HG03439 (cell line): ENCODE data around the gene CNTN5.
"Not testable (repeated sequence)": the region's sequence is repeated elsewhere in the genome, so short reads cannot be mapped to it uniquely, and the experiment has no call there.

Experiments used
- ATAC-seq: cut with Tn5 transposase; IDR thresholded peaks from one replicate; pipeline ENCODE4 v1.9.1; 2021; ENCODE audit warnings: mild to moderate bottlenecking, moderate library complexity; ENCODE audit not compliant: unreplicated experiment

Gene CNTN5

DNA sequence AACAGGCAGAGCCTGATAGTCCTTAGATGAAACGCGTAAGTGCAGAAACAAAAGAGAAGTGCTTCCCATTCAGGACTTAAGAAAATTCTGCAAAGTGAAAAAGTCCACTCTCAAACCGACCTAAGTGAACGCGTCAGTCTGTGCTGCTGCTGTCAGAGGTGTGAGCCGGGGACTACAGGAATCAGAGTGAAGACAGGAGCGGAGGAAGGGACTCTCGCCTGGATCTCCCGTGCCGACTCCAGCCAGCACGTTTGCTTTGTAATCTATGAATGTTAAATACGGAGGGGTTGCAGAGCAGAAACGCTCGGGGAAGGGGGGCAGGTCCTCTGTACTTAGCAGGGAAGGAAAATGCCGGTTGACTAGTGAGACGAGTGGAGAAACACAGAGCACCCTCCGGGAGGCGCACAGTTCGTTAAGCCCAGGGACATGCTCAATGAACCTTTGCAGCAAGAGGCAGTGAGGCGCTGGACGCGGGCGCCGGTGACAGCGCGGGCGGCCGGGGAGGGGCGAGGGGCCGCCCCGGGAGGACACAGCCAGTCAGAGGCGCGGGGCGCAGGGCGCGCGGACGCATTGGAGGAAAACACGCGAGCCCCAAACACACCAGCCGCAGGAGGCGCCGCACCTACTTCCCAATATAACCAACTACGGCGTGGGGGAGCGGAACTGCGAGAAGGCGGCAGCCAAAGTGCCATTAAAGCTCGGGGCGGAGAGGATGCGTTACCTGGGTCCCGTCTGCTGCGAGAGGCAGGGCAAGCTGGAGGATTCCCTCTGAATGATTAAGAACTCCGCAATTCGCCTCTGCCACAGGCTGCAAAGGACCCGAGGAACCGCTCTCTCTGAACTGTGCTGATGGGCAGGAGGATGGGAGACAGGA, at the start of gene CNTN5:
Gene CNTN5, plus strand, starts transcription at position 598 of the 874 bp plus-strand sequence.
- ATAC-seq: no peak

DNA sequence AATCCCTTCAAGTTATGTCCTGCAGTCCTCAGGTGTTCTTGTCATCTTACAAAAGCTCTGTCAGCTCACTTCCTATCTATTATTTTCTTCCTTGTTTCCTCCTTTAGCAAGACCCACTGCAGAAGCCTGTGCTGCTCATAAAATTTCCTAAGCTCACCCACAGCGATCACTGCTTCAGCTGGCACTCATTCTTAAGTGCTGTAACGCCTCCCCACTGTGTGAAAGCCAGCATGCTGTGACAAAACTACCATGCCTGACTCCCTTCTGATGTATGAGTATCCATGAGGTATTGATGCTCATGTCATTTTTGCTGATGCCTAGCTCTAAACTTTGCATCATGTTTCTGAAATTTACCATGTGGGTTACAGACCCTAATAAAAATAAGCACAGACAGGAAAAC, 41.5 kb upstream of the CNTN5 start:
- no peak for ATAC-seq

DNA sequence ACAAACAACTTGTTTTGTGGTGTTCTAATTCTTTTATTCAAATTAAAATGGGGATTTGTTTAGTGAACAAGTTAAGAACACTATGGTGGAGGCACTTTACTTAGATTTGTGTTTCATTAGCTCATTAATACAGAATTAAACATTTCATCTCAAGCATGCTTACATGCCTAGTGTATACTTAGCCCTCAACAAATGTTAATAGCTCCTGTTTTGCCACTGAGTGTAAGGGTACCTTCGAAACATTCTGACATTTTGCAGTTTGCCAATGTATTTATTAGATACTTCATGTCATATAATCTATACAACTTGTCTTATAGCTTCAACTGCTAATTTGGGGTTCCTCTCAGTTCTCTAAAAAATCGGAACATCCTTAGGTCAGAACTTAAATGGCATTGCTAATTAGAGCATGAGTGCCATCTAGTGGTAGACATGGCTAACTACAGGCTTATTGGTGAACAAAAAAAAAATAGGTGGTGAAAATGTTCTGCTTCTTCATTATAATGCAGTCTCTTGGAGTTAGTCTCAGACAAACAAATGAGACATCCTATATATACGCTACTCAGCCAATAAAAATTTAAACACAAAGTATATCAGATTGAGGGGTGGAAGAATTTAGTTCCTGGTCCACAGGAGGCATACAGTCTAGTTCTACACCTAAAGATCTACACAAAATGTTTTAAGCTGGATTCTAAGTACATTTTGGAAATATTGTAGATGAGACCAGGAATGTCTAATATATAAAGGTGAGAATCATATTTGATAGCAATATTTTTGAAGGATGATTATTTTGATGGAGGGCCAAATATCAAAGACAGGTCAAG, 4.9 kb upstream of the CNTN5 start:
- ATAC-seq: peak; percentile 57

DNA sequence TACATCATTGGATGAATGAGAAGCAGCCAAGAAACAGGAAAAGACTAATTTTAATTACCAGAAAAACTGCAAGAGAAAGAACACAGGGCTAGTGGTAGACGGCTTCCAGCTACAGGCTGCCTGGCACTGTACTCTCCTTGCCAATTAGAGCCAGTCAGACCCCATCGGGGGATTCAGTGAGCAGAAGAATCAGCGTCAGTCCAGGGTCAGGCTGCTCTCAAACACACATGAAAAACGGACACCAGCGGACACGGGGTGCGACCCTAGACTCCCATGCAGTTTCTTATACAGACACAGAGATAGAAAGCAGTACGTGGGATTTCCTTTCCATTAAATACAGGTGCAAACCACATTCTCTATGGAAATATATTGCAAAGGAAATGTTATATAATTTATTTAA, 1.1 kb upstream of the CNTN5 start:
- ATAC-seq: no peak

DNA sequence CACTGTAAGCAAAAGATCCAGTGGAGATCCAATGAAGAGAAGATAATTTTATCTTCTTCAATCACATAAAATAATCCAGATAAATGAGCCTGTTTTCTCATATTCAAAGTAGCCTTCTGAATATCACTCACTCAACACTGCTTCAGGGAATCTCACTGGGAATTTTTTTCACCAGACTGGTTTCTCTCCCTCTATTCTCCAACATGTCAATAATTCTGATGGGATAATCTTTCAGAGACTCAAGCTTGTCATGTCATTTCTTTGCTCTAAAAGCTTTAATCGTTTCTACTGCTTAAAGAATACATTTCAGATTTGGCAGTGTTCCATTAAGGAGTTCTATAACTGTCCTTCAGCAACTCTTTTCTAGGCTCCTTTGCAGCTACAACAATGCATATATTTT, 16.3 kb downstream of the CNTN5 start:
- ATAC-seq: no peak

DNA sequence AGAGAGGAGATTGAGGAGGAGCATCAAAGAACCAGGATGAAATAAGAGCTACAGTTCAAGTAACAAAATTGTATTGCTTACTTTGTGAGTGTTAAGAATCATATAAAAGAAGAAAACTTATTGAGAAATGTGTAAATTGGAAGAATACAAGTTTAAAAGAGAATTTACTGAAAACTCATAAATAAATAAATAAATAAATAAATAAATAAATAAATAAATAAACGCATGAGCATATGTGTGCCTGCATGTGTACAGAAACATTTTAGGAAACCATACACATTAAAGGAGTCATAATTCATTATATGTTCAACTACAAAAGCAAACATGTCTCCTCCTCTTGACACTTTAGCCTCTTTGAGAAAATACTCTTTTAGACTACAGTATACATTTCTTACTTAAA, 42.6 kb downstream of the CNTN5 start:
- no peak for ATAC-seq

DNA sequence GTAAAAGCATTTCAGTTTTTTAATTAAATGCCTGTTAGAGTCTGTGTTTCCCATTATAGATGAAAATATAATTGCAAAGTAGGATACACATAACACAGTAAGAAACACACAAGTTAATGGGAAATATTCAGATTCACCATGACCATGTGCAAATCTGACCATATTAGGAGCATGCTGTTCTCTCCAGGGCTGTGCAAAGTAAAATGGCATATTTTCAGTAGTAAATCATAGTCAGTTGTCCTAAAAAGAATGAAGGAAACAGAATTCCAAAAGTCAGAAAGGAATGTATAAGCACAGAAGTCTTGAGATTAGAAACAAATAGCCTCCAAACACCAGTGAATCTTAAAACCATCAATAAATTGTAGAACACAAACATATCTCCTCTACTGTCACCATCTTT, 44.4 kb downstream of the CNTN5 start:
- no peak for ATAC-seq

DNA sequence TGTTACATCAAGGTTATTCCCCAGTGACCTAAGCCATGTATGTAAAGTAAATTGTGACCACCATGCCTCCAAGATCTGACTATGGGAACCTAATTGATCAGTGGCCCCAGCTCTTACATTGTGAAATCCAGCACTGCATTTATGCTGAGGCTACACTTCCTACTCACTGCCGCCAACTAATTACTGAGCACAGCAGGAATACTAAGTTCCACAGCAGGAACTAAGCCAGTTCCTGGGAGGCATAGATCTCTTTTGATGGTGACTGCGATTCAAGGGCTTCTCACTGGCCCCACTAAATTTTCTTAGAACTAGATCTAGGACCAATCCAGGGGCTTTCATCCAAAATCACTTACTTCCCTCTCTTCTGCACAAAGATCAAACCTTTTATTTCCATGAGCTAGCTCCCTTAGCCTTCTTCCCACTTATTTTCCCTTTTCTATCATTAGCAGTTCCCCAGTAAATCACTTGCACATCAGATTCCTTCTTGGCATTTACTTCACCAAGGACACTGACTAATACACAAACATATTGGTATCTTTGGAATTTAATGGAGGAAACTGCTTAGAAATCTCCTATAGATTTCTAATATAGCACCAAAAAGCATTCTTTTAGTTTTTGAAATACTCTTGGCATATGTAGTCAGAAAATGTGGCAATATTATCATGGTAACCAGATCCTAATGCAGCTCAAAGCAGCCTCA, 46.0 kb downstream of the CNTN5 start:
- ATAC-seq: no peak

DNA sequence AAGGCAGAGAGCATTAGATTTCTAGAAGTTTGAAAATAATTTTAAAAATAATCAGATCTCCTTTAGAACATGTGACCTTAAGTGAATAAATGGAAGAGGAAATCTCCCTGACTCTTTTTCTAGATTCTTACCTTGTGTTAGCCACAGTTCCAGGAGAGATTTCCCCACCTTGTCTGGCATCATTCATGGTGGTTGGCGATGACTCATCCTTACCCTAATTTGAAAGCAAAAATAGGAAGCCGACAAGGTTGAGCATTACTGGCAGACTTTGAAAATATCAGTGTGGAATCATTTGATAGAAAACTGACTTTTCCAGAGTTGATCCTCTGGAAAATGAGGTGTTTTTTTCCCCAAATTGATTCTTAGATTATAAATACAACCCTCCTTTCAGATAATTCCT, 48.1 kb downstream of the CNTN5 start:
- ATAC-seq: no peak

DNA sequence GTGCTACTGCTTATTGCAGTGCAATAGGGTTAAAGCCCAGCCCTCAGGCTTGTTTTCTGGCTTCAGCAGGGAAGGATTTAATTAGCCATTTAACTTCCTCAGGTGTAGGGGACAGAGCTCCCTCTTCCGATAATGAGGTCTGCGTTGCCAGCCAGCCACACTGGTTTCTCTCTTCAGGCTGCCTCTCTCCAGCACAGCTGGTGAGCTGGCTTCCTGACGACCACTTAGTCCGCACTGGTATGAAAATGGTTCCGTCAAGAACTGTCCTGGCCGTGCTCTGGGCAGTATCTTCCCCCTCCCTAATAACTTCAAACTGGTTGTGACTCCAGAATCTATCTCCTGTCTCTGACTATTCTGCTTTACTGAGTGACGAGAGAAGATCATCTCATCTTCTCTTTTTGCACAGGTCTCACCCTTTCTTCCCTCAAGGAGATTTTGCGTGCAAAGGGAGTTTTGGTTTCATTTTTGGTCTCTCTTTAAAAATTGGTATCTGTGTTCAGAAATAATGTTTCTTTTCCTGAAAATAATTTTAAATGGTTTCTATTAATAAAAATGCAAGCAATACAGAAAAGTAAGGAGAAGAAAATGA, 49.2 kb downstream of the CNTN5 start:
- peak; percentile 76 for ATAC-seq

DNA sequence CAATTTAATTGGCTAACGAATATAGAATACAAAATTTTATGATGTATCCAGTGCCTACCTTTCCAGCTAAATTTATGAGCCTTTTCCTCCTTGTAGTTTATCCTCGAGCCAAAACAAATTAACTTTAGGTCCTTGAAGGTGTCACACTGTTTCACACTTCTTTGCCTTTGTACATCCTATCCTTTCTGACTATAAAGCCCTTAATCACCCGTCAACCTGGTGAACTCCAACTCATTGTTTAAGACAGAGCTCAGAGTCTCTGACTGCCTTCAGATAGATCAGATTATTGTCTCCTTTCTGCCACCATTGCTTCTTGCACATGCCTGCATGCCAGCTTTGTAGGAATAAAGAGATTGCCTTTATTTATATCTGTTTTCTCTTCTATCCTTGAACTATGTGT, 58.8 kb downstream of the CNTN5 start:
- no peak for ATAC-seq

DNA sequence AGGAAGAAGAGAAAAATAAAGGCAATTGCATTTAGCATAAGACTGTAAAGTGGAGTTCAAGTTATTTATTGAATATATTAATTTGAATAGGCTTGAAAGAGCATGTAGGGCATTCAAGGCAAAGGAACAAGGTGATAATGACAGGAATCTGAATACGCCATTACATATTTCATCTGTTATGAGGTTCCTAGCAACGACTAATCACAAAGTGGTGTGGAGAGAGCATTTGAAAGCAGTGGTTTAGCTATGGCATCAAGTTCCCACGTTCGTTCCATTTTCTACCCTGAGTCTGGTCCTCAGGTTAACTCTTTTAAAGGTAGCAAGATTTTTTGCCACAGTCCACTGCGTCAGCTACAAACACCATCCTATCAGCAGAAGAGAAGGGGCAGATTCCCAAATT, 59.4 kb downstream of the CNTN5 start:
- ATAC-seq: no peak

DNA sequence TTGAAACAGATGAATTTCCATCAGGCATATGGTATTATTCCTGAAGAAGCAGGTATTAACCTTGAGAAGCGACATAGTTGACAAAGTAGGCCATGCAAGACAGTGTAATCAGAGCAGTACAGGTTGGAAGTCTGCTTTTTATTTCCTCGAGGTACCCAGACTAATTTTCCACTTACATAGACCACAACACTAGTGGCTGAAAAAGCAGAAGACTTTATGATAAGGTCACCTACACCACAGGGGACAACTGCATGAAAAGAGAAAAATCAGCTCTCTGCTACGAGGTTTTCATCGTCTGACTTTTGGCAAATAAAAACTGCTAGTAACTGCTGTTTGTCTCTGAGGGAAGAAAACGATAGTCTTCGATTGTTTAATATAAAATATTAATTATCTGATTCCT, 77.5 kb downstream of the CNTN5 start:
- peak; percentile 18 for ATAC-seq

DNA sequence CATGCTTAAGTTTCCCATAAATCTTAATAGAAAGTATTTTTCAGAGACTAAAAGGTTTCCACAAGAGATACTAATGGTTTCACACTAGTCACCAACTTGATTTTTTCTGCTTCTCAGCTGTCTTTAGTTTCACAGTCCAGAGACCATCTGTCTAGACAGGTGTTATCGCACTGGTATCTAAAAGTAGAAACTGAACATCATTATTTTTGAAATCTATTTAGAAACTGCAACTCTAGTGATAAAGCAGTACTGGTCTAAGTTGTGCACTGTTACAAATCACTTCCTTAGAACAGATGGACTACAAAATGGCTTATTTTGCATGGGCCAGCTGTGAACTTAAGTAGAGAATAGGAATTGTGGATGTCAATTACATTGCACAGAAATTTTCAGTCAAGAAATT, 78.0 kb downstream of the CNTN5 start:
- ATAC-seq: peak; percentile 94

DNA sequence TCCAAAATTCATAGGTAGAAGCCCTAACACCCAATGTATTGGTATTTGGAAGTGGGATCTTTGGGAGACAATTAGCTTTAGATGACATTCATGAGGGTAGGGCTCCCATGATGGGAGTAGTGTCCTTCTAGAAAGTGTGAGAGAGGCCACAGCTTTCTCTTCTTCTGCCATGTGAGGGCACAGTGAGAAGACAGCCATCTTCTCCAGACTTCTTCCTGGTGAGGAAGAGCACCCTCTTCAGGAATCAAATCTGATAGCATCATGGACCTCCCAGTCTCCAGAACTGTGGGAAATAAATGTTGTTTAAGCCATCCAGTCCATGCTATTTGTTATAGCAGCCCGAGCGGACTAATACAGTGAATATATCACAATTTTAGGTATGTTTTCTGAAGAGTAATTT, 96.9 kb downstream of the CNTN5 start:
- ATAC-seq: no peak

DNA sequence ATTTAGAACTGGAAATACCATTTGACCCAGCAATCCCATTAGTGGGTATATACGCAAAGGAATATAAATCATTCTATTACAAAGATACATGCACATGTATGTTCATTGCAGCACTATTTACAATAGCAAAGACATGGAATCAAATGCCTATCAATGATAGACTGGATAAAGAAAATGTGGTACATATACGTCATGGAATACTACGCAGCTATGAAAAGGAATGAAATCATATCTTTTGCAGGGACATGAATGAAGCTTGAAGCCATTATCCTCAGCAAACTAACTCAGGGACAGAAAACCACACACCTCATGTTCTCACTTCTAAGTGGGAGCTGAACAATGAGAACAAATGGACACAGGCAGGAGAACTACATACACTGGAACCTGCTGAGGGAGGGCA, 113.1 kb downstream of the CNTN5 start:
- ATAC-seq: not testable (repeated sequence)

DNA sequence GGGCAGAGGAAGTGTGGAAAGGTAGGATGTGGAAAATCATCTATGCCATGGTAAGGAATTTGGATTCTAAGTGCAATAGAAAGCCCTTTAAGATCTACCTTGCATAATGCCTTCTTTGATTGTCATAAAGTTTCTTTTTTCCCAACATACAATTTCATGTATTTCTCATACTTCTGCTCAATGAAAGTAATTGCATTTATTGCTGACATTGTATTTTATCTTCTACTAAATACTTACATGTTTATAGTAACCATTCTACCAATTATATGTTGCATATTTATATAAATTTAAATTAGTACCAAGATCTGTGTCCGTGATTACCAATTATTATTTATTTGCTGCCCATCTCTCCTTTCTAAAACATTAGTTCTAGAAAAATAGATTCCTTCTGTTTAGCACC, 114.8 kb downstream of the CNTN5 start:
- ATAC-seq: no peak

DNA sequence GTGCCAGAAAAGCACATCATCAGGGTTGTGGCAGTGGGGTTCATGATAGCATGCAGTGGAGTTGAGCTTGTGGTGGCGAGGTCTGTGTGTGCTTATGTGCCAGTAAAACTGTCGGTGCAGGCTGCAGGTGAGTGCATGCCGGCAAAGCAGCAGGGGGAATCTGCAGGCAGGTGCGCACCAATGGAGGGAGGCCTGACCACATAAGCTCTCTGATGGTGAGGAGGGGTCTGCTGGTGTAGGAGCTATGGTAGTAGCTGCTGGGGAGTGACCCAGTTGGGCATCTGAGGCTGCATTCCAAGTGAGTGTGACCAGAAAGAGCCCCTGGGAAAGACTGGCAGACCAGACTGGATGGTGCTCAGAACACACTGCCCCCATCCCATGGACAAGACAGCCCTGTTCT, 121.5 kb downstream of the CNTN5 start:
- ATAC-seq: no peak

DNA sequence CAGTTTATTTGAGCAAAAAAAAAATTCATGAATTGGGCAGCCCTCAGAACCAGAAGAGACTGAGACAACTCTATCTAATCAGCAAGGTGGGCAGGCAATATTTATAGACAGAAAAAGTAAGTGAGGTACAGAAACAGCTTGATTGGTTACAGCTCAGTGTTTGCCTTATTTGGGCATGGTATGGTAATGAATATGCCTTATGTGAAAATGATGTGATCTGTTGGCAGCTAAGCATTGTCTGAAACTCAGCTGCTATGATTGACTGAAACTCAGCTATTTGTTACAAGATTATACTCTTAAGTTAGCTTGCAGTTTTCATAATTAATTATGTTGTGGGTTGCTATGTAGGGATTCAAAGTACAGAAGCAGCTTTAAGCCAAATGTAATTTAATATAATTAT, 127.6 kb downstream of the CNTN5 start:
- ATAC-seq: peak; percentile 58

DNA sequence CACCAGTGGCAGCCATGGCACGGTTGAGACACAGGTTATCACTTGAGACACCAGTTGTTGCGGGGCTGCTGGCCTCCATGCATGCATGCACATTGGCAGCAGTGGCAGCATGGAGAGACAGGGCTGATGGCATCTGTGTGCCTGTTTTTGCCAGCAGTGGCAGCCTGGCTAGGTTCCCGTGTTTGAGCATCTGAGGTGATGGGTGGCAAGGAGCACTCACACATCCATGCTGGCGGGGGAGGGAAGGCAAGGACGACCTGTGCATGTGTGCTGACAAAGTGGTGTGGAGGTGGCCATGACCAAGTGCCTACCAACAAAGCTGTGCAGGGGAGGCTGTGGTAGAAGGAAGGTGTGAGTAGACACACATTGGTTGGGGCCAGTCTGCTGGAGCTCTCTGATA, 133.5 kb downstream of the CNTN5 start:
- ATAC-seq: no peak

DNA sequence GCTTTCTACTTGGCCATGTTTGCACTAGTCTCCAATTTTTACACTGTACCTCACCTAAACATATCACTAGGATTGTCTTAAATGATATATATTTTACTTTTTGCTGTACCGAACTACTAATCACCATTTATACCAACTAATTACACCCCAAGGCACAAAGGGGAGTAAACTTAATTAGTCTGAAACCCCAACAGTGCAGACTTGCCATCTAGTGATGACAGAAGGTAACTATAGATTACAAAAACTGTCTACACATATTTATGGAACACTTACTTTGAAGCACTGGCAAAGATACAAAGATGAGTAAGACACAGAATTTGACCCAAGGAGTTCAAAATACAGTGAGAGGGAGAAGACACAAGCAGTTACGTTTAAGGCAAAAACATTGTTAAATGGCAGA, 139.7 kb downstream of the CNTN5 start:
- no peak for ATAC-seq
